HG02885 (cell line): ENCODE measurements around the gene PFKP.
A peak's percentile ranks its signal among the peaks of the same experiment; 100 is the strongest.

Experiments
- ATAC-seq: cut with Tn5 transposase; IDR thresholded peaks from one replicate; pipeline ENCODE4 v1.9.1; 2021; ENCODE audit warnings: mild to moderate bottlenecking; ENCODE audit not compliant: unreplicated experiment, poor library complexity

Gene PFKP

DNA sequence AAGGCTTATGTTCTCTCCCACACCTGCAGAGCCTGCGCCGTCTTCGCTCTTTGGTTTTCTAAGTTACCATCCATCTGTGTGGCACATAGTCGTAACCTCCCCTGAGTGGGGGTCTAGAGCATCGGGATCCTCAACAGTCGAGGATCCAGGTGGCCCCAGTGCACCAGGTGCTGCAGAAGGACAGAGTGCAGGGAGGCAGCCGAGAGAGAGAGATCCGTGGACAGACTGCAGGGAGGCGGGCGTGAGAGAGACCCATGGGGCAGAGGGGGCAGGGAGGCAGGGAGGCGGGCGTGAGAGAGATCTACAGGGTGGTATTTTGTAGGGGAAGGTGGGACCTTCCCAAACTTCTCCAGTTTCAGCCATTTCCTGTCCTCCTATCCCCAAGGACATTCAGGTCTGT lies 42.3 kb downstream of the PFKP start:
- no peak for ATAC-seq

DNA sequence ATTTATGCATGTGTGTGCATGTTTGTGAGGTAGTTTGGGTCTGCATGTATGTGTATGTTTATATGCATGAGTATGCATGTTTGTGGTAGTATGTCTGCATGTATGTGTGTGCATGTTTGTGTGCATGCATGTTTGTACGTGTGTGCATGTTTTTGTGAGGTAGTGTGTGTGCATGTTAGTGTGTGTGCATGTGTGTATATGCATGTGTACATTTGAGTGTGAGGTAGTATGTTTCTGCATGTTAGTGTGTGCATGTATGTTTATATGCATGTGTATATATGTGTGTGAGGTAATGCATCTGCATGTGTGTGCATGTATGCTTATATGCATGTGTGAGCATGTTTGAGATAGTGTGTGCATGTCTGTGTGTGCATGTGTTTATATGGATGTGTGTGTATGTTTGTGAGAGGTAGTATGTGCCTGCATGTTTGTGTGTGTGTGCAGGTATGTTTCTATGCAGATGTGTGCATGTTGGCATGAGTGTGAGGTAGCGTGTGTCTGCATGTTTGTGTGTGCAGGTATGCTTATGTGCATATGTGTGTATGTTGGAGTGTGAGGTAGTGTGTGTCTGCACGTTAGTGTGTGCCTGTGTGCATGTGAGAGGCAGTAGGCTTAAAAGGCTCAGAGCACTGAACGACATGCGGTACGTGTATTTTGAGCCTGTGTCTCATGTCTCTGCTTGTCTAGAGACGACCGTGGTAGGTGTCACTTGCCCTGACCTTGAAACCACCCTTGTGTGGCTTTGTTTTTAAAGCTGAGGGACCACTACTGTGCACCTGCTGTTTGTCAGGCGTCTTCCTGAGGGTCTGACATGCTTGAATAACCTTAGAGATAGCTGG lies 43.7 kb downstream of the PFKP start:
- ATAC-seq, result no peak

DNA sequence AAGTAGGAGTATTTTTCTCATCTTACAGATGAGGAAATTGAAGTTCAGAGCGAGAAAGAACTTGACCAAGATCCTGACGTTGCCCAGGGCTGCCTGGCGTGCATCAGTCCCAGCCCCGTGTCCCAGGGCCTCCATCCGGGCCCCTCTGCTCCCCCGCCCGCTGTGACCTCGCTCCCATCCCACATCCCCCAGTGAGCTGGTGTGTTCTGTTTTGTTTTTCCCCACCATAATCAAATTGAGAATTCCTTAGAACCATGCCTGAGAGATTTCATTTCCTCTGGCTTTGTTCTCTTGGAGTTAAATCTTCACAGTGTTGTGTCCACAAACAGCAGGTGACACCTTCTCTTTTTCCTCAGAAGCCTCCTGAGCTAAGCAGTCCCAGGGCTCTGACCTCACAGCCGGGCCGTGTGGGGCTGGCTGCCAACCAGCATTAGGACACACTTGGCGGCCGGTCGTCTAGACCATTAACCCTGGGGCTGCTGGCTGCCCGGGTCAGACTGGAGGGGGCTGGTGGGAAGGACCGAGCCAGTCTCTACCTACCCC lies 44.3 kb downstream of the PFKP start:
- ATAC-seq, result no peak

DNA sequence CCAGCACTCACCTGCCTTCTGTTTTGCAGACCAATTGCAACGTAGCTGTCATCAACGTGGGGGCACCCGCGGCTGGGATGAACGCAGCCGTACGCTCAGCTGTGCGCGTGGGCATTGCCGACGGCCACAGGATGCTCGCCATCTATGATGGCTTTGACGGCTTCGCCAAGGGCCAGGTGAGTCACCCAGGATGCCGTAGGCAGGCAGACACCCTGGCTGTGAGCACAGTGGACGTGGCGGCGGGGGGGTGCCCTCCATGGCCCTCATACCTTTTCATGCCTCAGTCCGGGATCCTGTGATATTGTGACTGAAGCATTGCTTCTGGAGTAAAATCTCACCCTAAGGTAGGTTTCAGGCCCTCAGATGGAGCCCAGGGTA lies 46.0 kb downstream of the PFKP start:
- ATAC-seq, result no peak

DNA sequence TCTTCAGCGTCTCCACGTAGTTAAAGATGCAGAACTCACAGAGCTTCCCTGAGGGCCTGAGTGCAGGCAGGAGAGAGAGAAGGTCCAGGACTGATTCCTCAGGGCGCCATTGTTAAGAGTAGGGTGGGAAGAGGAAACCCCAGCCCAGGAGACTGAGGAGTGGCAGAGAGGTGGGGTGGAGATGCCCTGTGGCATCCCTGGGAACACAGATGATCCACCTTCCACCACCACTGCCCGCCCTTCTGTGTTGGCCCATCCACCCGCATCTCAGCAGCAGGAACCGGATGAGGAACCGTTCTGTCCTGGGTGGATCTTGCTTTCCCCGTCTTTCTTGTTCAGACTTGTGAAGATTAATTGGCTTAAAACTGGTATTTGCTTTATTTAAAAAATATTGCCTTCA lies 48.3 kb downstream of the PFKP start:
- ATAC-seq, result no peak

DNA sequence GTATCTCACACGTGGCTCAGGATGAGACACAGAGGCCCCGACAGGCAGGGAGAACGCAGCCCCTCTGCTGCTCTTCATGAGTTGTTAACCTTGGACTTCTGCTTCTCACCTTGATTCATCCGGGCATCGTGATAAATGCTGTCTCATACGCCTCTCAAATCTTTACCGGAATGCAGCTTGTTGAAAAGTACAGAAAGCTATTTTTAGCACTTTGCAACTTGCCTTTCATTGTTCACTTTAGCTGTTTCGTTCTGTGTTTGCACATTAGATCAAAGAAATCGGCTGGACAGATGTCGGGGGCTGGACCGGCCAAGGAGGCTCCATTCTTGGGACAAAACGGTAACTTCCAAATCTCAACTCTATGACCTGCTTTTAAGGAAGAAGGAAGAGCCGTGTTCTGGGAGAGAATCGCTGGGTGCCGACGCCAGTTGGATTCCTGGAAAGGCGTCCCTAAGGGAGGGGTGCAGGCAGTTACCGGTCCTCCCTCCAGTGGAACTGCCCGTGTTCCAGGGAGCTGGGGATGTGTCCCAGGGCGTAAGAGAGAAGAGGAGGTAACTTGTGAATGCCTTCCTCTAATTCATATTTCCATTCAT lies 49.3 kb downstream of the PFKP start:
- no peak for ATAC-seq

DNA sequence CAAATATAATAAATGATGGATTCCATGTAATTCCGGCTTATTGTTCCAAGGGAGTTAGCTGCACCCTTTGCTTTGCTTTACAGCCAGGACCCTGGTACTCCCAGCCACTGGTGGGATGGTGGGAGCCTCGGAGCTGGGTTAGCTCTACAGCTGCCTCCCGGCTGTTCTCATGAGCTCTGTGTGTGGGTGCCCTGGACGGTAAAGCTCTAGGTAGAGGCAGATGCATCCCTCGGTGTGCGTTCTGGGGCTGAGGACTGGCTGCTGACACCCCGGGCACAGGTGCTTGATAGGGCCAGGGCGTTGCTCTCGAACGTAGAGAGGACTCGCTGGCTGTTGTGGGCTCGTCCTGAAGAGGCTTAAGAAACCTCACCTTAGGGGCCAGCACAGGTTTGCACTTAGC lies 50.1 kb downstream of the PFKP start:
- no peak for ATAC-seq

- no peak for ATAC-seq
Observed at GRCh38 chr10:3118641-3119091, 51.3 kb downstream of the PFKP start.

- peak; percentile 42 for ATAC-seq
Observed at GRCh38 chr10:3119796-3120459, 52.6 kb downstream of the PFKP start.

DNA sequence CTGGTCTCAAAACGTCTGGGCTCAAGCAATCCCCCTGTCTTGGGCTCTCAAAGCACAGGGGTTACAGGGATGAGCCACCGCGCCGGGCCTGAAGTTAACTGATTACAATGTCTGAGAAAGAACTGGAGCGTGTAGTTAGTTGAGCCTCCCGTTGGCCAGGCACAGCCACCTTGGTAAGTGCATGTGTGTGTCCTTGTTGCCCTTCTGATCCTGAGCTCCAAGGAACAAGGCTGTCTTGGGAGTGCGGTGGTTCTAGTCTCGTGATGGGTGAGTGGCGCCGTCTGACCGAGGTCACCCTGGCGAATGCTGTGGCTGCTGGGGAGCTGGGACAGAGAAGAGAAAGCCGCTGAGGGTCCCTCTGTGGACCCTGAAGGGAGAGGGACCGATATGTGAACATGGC lies 54.7 kb downstream of the PFKP start:
- no peak for ATAC-seq

DNA sequence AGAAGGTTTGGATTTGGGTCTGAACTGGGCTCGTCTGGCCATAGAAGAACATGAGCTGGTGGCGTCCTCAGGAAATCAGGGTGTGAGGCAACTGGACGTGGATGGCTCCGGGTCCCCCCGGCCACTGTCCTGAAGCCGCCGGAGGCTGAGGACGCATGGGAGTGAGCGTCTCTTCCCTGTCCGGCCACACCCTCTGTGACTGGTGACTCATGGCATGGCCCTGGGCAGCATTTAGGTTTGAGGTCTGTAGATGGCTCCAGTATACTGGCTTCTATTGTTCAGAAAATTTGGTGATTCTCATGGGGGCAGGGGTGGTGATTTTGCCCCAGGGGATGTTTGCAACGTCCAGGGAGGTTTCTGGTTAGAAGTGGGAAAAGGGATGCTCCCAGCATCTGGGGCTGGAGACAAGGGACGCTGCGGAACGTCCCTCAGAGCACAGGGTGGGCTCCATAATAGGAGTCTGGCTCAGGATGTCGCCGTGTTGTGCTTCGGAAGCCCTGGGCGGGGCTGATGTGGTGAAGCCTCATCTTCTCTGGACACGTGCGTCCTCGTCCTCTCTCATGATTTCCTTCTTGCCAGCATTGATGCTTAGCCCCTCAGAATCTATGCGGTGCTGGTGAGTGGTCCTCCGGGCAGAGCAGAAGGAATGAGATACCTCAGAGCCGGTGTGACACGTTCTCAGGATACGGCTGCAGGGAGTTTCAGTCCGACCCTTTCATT lies 55.3 kb downstream of the PFKP start:
- no peak for ATAC-seq

GRCh38 chr10:3123571-3124411 lies 56.4 kb downstream of the PFKP start:
- no peak for ATAC-seq

DNA sequence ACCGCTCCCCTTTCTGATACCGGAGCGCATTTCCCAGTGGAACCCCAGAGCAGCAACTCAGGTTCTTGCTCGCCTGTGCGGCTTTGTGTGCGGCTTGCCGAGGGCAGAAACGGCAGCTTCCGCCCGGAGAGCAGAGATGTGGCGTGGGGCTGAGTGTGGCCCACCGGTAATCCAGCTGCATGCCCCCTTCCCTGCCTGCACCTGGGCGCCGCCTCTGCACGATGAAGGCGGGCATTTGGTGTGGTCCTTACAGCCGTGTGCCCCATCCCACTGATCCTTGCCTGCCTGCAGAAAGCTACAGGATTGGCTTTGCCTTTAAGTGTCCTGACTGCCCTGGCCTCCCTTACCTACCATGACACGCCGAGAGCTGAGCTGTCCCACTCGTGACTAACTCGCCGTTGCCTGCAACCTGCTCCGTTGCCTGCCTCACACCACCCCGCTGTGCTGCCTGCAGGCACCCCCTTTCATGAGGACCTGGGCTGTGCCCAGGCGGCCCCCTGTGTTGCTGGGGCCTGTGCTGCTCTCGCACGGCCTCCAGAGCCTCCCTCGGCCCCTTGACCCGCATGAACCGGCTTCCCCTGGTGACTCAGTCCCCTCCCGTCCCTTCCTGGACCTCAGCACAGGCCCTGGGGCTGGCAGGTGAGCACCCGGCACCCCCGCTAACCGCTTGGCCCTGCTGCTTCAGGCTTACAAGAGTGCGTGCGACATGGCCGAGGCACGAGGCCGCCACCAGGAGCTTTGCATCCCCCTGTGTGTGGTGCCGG lies 57.2 kb downstream of the PFKP start:
- no peak for ATAC-seq

GRCh38 chr10:3125527-3126170 lies 58.3 kb downstream of the PFKP start:
- no peak for ATAC-seq

- no peak for ATAC-seq
Observed at GRCh38 chr10:3126249-3126648, 58.9 kb downstream of the PFKP start.

GRCh38 chr10:3126741-3127346 lies 59.5 kb downstream of the PFKP start:
- no peak for ATAC-seq

- ATAC-seq, result no peak
Observed at GRCh38 chr10:3127921-3128320, 60.6 kb downstream of the PFKP start.
